HG03025 (cell line): Measurements from ENCODE around the gene CHRNA5.
"Not testable (repeated sequence)": the region's sequence is repeated elsewhere in the genome, so short reads cannot be mapped to it uniquely, and the experiment has no call there.

ENCODE experiments used
- ATAC-seq: cut with Tn5 transposase; IDR thresholded peaks from one replicate; pipeline ENCODE4 v1.9.1; 2021; ENCODE audit warnings: mild to moderate bottlenecking, moderate library complexity; ENCODE audit not compliant: unreplicated experiment, low FRiP score

CHRNA5 gene

DNA sequence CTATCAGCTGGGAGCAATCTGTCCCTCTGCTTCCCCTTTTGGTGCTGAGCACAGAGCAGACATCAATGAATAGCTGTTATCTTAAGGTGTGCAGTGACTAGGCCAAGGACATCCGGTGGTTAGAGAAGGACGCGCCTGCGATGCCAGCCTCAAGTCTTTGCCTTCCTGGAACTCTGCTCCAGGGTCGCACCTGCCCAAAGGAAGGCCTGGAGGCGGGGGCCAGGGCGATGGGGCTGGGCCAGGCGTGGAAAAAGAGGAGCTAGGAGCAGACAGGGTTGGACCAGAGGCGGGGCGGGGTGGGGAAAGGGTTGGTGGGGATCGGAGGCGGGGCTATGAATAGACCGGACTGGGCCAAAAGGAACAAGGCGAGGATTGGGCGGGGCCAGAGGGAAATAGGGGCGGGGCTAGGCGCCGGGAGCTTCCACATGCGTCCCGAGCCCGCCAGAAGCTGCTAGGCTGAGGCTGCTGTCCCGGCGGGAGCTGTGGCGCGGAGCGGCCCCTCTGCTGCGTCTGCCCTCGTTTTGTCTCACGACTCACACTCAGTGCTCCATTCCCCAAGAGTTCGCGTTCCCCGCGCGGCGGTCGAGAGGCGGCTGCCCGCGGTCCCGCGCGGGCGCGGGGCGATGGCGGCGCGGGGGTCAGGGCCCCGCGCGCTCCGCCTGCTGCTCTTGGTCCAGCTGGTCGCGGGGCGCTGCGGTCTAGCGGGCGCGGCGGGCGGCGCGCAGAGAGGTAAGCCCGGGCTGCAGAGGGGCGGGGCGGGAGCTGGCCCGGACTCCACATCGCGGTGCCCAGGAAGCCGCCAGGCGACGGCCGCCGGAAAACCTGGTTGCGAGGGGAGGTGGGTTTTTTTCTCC, at the start of gene CHRNA5:
TSS of gene CHRNA5 (plus strand) at position 424 of the 854 bp plus-strand sequence. CDS start at position 624, 200 bp downstream.
- ATAC-seq = peak; percentile 75

DNA sequence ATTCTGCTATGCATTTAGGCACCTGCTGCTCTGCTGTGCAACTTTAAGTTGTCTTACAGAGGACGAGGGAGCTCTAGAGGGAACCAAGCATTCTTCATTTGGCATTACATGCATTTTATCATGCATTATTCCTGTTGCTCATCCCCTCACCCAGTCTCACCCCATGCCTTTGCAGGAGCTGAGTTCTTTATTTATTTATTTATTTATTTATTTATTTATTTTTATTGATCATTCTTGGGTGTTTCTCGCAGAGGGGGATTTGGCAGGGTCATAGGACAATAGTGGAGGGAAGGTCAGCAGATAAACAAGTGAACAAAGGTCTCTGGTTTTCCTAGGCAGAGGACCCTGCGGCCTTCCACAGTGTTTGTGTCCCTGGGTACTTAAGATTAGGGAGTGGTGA, 45.3 kb upstream of the CHRNA5 start:
- not testable (repeated sequence) for ATAC-seq

DNA sequence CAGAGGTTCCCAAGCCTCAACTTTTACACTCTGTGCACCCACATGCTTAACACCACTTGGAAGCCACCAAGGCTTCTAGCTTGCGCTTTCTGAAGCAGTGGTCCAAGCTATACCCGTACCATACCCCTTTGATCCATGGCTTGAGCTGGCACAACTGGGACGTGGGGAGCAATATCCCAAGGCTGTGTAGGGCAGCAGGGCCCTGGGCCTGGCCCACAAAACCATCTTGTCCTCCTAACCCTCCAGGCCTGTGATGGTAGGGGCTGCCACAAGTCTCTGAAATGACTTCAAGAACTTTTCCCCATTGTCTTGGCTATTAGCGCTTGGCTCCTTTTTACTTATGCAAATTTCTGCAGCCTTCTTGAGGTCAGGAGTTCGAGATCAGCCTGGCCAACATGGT, 41.1 kb upstream of the CHRNA5 start:
- ATAC-seq = no peak

DNA sequence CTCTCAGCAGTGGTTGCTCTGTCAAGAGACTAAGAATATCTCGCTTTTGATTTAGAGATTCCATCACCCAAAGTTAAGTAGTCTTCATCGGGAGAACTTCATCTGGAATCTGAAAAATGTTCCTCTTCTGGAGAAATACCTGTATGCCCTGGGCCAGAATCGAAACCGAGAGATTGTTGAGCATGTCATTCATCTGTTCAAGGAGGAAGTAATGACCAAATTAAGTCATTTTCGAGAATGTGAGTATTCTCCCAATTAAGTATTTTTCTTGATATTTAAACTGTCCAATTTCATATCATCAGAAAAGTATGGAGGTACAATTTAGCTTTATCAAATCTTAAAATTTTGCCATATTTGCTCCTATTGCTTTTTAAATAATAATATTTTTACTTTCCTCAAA, 38.0 kb upstream of the CHRNA5 start:
- ATAC-seq = no peak

DNA sequence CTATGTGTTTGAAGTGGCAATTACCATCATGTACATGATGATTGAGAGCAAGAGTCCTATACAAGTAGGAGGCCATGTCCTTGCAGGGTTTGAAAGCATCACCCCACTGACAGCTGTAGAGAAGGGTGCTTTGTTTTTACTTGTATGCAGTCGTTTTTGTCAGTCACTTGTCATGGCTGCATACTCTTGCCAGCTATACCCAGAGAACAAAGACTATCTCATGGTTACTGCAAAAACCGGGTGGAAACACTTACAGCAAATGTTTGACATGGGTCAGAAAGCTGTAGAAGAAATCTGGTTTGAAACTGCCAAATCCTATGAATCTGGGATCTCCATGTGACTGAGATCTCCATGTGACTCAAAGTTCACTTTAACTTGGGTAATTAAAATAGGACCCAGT, 32.0 kb upstream of the CHRNA5 start:
- ATAC-seq = no peak

DNA sequence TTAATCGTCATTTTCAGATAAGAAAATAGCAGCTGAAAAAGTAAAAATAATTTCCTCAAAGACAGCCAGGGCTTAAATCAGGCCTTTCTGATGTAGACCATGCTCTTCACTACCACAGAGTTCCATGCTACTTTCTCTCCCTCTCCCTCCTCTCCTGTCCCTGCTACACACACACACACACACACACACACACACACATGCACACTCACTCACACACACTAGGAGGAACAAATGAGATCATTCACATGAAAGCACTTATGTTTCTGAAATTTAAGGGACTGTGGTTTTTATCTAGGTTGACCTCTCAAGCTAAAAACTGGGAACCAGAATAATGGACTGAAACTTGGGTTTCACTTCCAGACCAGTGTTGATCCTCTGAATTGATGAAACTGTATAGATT, 29.2 kb upstream of the CHRNA5 start:
- ATAC-seq = no peak

DNA sequence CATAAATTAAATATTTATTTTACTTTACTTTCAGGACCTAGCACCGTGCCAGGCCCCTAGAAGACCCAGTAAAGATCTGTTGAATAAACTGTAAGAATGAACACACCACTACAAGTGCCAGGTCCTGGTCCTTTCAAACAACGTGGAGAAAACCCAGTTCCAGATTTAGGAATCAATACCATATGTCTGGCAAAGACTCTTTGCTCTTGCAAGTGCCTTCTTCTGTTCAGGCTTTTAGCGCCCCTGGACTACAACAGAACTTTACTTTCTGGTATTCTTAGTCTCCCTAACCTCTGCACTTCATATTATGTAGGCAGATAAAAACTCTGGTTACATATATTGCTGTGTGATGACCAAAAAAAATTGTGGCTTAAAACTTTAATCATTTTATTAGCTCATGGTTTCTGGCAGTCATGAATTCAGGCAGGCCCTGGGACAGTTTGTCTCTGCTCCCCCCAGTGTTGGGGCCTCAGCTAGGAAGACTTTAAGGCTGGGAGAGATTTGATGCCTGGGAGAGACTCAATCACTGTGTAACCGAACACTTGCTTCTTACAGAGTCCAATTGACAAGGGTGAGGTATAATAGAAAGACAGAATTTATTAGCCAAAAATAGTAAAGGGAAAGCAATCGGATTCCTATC, 27.9 kb upstream of the CHRNA5 start:
- ATAC-seq = no peak

DNA sequence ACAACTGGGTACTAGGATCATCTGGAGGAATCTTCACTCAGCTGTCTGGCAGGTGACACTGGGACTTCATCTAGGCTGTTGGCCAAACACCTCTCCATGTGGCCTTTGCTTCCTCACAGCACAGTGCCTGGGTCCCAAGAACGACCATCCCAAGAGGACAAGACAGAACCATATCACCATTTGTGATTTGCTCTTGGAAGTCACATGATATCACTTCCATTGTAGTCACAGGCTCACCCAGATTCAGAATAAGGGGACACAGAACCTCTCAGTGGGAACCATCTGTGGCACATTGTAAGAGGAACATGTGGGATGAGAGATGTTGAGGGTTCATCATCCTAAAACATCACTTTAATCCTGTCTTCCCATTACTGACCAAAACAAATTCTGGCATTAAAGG, 27.0 kb upstream of the CHRNA5 start:
- ATAC-seq = no peak

DNA sequence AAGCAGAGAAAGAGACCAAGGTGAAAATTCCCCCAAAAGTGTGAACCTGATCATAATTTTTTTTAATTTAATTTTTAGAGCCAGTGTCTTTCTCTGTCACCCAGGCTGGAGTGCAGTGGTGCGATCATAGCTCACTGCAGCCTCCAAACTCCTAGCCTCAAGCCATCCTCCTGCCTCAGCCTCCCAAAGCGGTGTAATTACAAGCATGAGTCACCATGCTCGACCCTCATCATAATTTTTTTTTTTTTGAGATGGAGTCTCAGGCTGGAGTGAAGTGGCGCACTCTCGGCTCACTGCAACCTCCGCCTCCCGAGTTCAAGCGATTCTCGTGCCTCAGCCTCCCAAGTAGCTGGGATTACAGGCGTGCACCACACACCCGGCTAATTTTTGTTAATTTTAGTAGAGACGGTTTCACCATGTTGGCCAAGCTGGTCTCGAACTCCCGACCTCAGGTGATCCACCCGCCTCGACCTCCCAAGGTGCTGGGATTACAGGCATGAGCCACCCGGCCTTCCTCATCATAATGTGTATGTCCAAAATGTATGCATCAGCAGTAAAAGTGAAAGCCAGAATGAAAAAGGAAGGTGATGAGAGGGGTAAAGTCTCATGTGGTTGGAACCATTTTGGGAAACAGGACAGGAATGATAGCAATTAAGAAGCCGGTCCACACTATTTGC, 25.7 kb upstream of the CHRNA5 start:
- not testable (repeated sequence) for ATAC-seq

DNA sequence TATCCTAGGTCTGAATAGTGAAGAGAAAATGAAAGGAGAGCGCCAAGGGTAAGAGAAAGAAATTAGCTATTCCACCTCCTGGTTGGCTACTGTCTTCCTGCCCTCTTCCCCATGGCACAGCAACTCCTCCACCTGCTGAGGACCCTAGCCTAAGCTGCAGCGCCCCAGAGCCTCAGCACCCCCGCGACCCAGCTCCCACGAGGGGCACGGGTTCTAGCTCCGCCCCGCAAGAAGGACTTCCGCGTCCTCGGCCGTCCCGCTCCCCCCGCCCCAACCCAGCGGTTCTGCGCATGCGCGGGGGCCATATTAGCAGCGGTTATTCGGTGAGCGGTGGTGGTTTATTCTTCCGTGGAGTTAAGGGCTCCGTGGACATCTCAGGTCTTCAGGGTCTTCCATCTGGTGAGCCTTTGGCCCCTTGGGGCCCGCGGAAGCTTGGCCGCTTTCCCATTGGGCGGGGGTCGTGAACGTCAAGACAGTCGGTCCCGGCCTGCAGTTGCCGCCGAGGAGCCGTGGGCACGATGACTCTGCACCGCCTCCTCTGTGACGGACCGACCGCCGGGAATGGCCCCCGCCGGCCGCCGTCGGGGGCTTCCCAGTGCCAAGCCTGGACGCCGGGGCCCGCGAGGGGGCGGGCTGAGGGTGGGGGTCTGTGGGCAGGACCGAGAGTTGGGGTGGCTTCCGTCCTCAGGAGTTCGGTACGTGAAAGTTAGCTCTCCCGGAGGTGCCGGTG, 25.0 kb upstream of the CHRNA5 start, which contains the start of gene PSMA4:
TSS of gene PSMA4 (plus strand) at position 304 of the 730 bp plus-strand sequence. CDS start 1,484 bp downstream, outside the sequence.
- ATAC-seq = peak; percentile 75

DNA sequence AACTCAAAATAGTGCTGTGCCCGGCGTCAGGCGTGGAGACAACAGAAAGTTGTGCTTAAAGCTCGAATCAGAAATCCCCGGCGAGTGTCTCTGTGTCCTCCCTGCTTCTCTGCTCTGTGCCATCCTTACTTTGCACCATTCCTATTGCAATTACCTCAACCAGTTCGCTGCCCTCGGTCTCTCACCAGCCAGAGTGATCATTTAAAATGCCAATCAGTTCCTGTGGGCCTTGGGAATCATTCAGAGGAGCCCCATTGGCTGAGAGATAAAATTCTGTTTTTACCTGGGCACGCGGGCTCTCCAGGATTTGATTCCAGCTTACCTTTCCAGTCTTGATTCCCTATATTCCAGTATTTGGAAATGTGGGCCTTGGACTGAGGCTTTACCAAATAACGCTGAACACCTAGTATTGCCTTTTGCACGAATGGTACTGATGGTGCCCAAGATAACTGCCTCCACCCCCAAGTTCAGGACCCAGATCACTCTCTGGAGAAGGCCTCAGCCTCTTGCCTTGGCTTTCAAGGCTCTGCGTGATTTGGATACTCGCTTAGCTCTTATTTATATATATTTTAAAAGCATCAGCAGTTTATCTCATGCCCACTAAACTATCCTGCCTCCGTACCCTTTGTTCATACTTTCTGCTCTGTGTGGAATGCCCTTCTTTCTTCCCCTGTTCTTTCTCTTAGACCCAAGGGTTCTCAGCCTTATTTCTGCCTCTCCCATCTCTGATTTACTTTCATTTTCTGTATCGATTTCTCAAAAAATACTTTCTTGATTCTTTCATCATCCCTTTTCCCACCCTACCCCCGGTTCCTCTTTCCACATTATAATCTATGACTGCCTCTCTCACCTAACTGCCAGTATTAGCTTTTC, 24.2 kb upstream of the CHRNA5 start:
- no peak for ATAC-seq

DNA sequence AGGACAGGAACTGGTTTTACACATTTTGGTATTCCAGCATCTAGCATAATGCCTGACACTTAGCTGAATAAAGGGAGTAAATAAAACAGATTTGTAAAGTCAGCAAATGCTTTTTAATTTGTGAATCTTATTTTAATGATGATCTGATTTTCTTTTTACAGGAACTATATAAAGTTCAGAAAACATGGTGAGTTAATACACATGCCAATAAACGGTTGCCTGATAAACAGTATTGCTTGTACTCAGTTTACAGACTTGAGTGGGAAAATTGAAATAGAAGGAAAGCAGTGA, 23.6 kb upstream of the CHRNA5 start:
- no peak for ATAC-seq

DNA sequence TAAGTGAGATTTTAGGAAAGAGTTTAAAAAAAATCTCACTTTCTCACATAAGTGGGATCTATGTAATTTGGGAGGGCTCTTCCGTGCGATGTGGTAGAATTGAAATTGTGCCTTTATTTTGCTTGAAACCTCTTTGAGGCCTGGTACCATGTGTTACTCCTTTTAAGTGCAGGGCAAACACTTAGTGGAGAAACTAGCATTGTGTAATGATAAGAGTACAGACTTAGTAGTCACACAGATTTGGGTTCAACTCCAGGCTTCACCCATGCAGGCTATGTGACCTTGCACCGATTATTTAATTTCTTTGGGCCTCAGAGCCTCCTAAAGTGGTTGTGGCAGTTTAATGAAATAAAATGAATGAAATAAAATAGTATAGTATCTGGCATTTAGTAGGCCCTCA, 22.7 kb upstream of the CHRNA5 start:
- no peak for ATAC-seq

DNA sequence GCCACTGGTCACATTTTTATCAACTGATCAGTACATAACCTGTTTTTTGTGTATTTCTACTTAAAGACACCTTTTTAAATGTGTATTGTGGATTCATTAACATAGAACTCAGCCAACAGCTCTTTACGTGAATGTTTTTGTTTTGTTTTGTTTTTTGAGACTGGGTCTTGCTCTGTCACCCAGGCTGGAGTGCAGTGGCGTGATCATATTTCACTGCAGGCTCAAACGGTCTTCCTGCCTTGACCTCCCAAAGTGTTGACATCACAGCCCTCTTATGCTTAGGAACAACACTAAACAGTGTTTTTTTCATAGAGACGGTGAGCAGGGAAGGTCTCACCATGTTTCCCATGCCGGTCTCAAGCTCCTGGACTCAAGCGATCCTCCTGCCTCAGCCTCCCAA, 15.1 kb upstream of the CHRNA5 start:
- no peak for ATAC-seq

DNA sequence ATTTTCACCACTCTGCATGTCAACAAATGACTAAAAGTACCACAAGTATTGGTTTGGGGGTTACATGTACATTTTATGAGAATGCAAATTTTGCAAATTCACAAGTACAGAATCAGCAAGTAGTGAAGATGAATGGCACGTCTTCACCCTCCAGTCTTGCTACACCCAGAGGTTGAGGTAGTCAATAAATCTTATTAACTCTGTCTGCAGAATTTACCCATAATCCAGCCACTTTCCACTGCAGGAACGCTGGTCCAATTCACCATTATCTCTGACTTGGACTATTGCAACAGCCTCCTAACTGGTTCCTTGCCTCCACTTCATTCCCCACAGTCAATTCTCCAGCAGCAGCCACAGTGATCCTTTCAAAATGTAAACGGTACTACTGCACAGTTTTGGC, 14.5 kb upstream of the CHRNA5 start:
- ATAC-seq = no peak

DNA sequence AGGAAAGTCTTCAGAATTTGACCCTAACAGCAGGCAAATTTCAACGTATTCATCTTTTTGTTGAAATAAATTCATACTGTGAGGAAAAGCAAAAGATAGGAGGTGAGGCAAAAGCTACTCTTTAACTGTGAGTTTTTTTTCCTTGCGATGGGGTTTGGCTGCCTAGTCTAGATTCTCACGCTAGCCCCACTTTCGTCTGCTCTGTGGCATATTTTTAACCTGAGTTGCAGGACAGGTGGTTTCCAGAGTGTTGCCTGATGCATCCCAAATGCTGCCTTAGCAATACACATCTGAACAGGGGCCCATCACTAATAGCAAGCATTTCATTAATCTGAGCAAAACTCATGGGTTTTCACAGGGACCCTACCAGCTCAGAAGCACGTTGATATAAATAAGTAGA, 13.4 kb upstream of the CHRNA5 start:
- ATAC-seq = no peak

DNA sequence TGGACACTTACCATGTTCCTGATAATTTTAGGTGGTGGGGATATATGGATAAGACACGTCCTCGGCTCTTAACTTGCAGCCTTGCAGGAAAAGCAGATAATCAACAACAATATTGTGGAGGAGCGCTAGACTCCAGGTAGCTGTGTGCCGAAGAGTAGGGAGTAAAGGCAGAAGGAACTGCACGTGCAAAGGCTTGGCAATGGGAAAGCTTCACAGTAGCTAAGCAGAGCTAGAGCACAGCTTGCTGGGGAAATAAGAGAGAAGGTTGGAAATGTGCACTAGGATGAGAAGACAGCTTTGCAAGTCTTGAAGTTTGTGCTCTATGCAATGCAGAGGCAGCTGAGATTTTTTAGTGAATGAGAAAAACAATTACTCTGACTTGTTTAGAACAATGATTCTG, 12.7 kb upstream of the CHRNA5 start:
- no peak for ATAC-seq

DNA sequence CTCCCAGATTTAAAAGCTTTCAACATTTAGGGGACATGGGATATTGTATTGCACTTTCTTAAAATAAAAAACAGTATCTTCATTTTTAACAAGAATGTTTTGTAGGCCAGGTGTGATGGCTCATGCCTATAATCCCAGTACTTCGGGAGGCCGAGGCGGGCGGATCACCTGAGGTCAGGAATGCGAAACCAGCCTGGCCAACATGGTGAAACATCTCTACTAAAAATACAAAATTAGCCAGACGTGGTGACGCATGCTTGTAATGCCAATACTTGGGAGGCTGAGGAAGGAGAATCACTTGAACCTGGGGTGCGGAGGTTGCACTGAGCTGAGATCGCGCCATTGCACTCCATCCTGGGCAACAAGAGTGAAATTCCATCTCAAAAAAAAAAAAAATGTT, 5.1 kb upstream of the CHRNA5 start:
- not testable (repeated sequence) for ATAC-seq

DNA sequence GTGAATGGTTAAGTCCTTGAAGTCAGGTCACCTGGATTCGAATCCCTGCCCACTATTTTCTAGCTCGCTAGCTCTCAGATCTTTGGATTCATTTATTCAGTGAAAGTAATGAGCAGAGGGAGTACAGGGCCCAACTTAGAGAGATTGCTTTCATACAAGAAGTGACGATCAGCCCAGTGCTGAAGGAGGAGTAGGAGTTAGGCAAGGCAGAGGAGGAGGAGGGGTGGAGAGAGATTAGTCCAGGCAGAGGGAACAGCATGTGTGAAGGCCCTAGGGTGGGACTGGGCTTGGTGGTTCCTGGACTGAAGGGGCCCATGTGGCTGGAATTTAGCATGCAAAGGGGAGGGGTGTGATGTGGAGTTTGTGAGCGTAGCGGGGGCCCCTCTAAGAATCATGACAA, 3.8 kb upstream of the CHRNA5 start:
- no peak for ATAC-seq

DNA sequence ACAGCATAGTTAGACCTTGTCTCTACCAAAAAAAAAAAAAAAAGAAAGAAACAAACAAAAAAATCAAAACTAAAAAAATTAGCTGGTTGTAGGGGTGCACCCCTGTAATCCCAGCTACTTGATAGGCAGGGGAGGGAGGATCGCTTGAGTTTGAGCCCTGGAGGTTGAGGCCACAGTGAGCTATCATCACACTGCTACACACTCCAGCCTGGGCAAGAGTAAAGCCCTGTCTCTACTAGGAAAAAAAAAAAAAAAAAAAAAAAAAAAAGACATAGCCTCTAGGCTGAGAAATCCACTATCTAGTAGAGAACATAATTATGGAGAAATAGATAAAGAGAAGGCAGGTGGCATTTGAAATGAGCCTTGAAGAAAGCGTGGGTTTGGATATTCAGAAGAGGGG, 2.2 kb upstream of the CHRNA5 start:
- ATAC-seq = no peak
